GM12874 (cell line): Measurements from ENCODE around the gene WRNIP1.

Experiments
- CTCF ChIP-seq: IDR thresholded peaks from 2 replicates; pipeline ENCODE4 v1.5.1; 2011; ENCODE audit warnings: low read depth, mild to moderate bottlenecking, control low read depth, low read length, moderate library complexity; ENCODE audit not compliant: insufficient read depth

The WRNIP1 gene

DNA sequence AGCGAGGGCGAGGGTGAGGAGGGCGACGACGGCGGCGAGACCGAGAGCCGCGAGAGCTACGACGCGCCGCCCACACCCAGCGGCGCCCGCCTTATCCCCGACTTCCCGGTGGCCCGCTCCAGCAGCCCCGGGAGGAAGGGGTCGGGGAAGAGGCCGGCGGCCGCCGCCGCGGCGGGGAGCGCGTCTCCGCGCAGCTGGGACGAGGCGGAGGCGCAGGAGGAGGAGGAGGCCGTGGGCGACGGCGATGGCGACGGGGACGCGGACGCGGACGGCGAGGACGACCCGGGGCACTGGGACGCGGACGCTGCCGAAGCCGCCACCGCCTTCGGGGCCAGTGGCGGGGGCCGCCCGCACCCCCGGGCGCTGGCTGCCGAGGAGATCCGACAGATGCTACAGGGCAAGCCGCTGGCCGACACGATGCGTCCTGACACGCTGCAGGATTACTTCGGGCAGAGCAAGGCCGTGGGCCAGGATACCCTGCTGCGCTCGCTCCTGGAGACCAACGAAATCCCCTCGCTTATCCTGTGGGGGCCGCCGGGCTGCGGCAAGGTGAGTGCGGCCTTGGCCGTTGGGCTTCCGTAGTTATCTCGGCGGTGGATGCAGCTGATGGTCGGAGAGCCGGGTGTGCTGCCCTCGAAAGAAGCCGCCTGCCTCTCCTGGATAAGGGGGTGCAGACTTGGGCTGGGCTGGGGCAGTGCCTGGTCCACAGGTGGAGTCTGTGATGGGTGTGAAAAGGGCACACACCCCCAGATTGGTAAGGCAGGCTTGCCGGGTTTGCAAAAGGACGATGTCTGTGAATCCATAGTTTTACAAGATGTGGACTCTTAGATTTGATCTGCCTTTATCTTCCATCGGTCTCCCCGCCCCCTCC lies 938 bp downstream of the WRNIP1 start:
- TF ChIP-seq CTCF, result no peak

DNA sequence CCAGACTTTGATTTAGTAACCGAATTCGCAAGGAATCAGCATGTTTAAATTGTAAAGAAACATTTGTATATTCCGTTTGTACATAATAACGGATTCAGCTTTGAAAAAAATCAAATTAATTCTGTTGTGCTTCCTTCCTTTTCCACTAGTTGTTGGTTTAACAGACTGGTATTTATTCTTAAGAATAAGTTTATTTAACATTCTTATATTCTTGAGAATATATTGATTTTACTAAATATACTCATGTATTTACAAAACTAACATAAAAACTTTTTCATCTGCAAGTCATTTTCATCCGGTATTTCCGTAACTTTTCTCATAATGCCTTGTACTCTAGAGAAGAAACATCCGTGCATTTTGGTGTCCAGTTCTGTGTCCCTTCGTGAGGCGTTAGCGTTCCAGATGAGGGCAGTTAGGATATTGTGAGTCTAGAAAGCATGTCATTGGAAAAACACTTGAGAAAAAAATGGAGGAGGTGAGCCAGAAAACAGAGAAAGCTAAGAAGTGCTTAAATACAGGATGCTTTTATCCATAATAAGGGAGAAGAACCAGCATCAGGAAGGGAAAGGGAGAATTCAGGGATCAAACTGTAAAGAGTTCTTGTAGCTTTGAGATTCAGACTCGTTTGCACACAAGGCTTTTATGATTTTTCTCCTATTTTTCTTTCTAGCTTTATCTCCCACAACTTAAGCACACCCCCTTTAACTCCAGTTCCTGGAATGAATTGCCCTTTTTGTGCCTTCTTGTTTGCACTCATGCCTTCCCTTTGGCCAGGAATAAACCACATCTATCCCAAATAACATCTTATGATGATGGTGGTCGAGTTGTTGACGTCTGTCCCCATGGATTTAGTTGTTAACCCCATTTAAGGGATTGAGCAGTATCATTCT lies 1.8 kb downstream of the WRNIP1 start:
- TF ChIP-seq CTCF, result no peak

DNA sequence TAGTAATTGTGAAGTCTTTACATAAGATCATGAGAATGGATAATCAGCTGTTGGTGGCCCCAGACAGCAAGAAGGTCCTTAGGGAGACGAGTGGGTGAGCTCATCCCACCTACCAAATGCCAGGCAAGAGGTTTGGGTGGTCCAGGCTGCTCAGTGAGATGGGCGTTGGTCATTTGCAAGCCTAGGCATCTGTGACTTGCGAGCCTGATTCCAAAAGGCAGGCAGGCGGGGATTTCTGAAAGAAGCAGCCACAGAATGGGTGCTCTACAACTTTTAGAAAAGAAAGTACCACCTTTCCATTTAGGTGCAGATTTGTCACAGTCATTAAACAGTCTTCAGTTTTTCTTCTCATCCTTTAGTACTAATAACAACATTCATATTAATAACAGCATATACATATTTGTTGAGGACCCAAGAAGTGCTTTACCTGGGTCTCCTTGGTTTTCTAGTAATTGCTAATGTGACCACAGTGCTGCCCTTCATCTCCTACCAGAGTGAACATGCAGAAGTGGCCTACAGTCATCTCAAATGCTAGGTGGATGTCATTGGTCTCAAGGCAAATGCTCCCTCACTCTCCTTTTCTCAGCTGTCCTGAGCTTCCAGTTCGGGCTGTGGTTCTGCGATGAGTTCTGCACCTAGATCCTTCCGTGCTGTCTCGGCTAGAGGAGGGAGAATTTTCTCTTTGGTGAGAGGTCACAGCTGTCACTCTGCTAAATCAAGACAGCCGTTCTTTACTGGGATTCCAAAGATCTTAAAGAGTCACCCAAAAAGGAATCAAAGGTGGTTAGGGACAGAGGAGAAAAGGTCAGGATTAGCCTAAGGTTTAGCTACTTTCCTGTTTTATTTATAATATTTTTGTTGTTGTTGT lies 2.7 kb downstream of the WRNIP1 start:
- no peak for TF ChIP-seq CTCF

DNA sequence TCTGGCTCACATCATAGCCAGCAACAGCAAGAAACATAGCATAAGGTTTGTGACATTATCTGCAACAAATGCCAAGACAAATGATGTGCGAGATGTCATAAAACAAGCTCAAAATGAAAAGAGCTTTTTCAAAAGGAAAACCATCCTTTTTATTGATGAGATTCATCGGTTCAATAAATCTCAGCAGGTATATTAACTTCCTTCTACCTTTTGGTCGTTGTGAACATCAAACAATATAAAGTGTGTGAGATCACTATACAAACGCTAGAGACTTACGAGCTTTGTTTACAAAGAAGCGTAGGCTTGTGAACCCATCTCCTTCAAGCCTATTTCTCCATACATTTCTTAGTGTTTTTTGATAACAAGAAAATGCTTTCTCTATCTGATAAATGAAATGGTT lies 3.5 kb downstream of the WRNIP1 start:
- no peak for TF ChIP-seq CTCF

GRCh38 chr6:2770171-2770570 lies 5.0 kb downstream of the WRNIP1 start:
- TF ChIP-seq CTCF, result no peak

DNA sequence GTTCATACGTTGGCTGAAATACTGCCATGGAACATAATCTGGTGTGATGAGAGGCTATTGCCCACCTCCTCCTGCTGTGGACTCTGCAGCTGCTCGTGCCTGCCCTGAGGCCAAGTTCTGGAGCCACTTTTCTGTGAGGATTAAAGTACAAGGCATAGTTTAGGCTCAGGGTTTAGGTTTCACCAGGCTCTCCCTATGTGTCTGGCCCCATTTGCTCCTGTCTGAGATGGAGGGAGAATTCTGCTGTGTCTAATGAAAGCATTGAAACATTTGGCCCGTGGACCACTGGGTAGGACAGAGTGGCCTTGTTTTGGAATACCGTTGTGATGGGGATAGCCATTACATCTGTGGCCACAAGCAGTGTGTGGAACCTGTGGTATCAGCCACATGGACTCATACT lies 5.9 kb downstream of the WRNIP1 start:
- TF ChIP-seq CTCF, result no peak

DNA sequence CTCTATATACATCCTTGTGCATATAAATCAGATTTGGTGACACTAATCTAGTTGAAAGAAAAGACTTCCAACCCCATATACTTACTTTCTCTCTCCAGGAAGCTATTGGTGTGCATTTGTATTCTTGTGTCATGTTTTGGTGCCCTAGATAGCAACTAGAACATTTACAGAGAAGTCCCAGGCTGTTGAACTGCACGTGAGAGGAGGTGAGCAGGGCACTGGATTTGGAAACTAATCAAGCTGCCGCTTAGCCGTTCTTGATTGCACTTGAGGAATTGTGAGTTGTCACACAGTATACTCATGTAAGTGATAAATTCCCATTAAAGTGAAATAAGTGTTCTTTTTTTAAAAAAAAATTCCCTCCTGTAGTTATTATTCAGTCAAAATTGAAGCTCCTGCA lies 7.6 kb downstream of the WRNIP1 start:
- no peak for TF ChIP-seq CTCF
